Parathyroid adenoma (tissue), 2 donors: ENCODE results near the gene PDK3.

Experiments used
- H2AFZ ChIP-seq: fragments of 300-600 bp; sonication (generic); one replicate; pipeline ENCODE4 v1.7.0; 2017; ENCODE audit warnings: antibody characterized with exemption, mild to moderate bottlenecking
- H3K27ac ChIP-seq: fragments of 300-600 bp; sonication (generic); one replicate; pipeline ENCODE4 v1.7.0; 2017
- H3K27me3 ChIP-seq: fragments of 300-600 bp; sonication (generic); one replicate; pipeline ENCODE4 v1.7.0; 2017; ENCODE audit warnings: low read length; ENCODE audit not compliant: control insufficient read depth, insufficient read depth
- H3K36me3 ChIP-seq: fragments of 300-600 bp; sonication (generic); one replicate; pipeline ENCODE4 v1.7.0; 2017; ENCODE audit warnings: low read length; ENCODE audit not compliant: control insufficient read depth, insufficient read depth
- H3K4me1 ChIP-seq: fragments of 300-600 bp; sonication (generic); one replicate; pipeline ENCODE4 v1.7.0; 2017; ENCODE audit warnings: control low read depth
- H3K4me2 ChIP-seq: fragments of 300-600 bp; sonication (generic); one replicate; pipeline ENCODE4 v1.7.0; 2017; ENCODE audit warnings: low read length
- H3K4me3 ChIP-seq: fragments of 300-600 bp; sonication (generic); one replicate; pipeline ENCODE4 v1.7.0; 2017; ENCODE audit warnings: low read depth, low read length
- H3K79me2 ChIP-seq: fragments of 300-600 bp; sonication (generic); one replicate; pipeline ENCODE4 v1.7.0; 2017; ENCODE audit warnings: control low read depth
- H3K9ac ChIP-seq: fragments of 300-600 bp; sonication (generic); one replicate; pipeline ENCODE4 v1.7.0; 2017; ENCODE audit warnings: mild to moderate bottlenecking
- H3K9me3 ChIP-seq: fragments of 300-600 bp; sonication (generic); one replicate; pipeline ENCODE4 v1.7.0; 2017; ENCODE audit warnings: low read length; ENCODE audit not compliant: control insufficient read depth
- CTCF ChIP-seq: fragments of 300-600 bp; sonication (generic); IDR thresholded peaks from one replicate; pipeline ENCODE4 v1.7.0; 2017; ENCODE audit warnings: antibody characterized with exemption, mild to moderate bottlenecking
- donor health status: primary hyperparathyroidism.

Gene PDK3

GRCh38 chrX:24506082-24506481 is 41.0 kb downstream of the PDK3 start:
- H3K9ac ChIP-seq: no peak overlapping the region
- no peaks in the 10 kb centered on the region for H3K4me1 ChIP-seq
- no peak overlapping the region for H2AFZ ChIP-seq

GRCh38 chrX:24508375-24508774 is 43.3 kb downstream of the PDK3 start:
- no peak overlapping the region for H3K4me3 ChIP-seq
- TF ChIP-seq CTCF: no peak
- H3K4me1 ChIP-seq: no peaks in the 10 kb centered on the region
- no peak overlapping the region for H3K9ac ChIP-seq
- no peaks in the 10 kb centered on the region for H3K9me3 ChIP-seq
- H2AFZ ChIP-seq: no peak overlapping the region
- no peaks in the 10 kb centered on the region for H3K27me3 ChIP-seq
- H3K27ac ChIP-seq: no peak overlapping the region
- H3K79me2 ChIP-seq: no peaks in the 10 kb centered on the region
- no peaks in the 10 kb centered on the region for H3K36me3 ChIP-seq
- no peak overlapping the region for H3K4me2 ChIP-seq

More at GRCh38 chrX:24506082-24506481, 41.0 kb downstream of the PDK3 start:
- Histone ChIP-seq H3K79me2 (no peaks in the 10 kb centered on the region), H3K9me3 (no peaks in the 10 kb centered on the region), H3K27ac (no peak overlapping the region), H3K4me2 (no peak overlapping the region), H3K36me3 (no peaks in the 10 kb centered on the region), H3K27me3 (no peaks in the 10 kb centered on the region), H3K4me3 (no peak overlapping the region)
- no peak for TF ChIP-seq CTCF

- Histone ChIP-seq H3K9ac (no peak overlapping the region), H3K27ac (no peak overlapping the region), H3K4me3 (no peak overlapping the region), H3K36me3 (no peaks in the 10 kb centered on the region), H3K4me2 (no peak overlapping the region), H2AFZ (no peak overlapping the region), H3K9me3 (no peaks in the 10 kb centered on the region), H3K27me3 (no peaks in the 10 kb centered on the region), H3K4me1 (no peaks in the 10 kb centered on the region), H3K79me2 (no peaks in the 10 kb centered on the region)
- TF ChIP-seq CTCF: no peak
Measured at GRCh38 chrX:24513416-24513815, 48.3 kb downstream of the PDK3 start.

GRCh38 chrX:24515447-24515846 is 50.4 kb downstream of the PDK3 start:
- H3K4me1 ChIP-seq: no peaks in the 10 kb centered on the region
- no peak overlapping the region for H2AFZ ChIP-seq
- no peaks in the 10 kb centered on the region for H3K27me3 ChIP-seq
- no peak overlapping the region for H3K27ac ChIP-seq
- no peak for TF ChIP-seq CTCF
- no peaks in the 10 kb centered on the region for H3K79me2 ChIP-seq
- no peak overlapping the region for H3K9ac ChIP-seq
- no peak overlapping the region for H3K4me2 ChIP-seq
- no peaks in the 10 kb centered on the region for H3K36me3 ChIP-seq
- H3K9me3 ChIP-seq: no peaks in the 10 kb centered on the region
- no peak overlapping the region for H3K4me3 ChIP-seq

- Histone ChIP-seq H2AFZ (no peak overlapping the region), H3K4me3 (no peak overlapping the region), H3K27ac (no peak overlapping the region), H3K4me2 (no peak overlapping the region), H3K9ac (no peak overlapping the region), H3K9me3 (no peaks in the 10 kb centered on the region), H3K27me3 (no peaks in the 10 kb centered on the region), H3K79me2 (no peaks in the 10 kb centered on the region), H3K4me1 (no peaks in the 10 kb centered on the region), H3K36me3 (no peaks in the 10 kb centered on the region)
- TF ChIP-seq CTCF: no peak
Measured at GRCh38 chrX:24520472-24520871, 55.4 kb downstream of the PDK3 start.
